DOHH2 (cell line): ENCODE results near the gene TP53I13.
"Not testable (repeated sequence)": the region's sequence is repeated elsewhere in the genome, so short reads cannot be mapped to it uniquely, and the experiment has no call there.

ENCODE experiments used
- EZH2phosphoT487 ChIP-seq: fragments of 200-600 bp; sonication (generic); IDR thresholded peaks from 2 replicates; pipeline ENCODE4 v1.6.1; 2017; ENCODE audit warnings: borderline replicate concordance, mild to moderate bottlenecking, antibody characterized with exemption, low read length, moderate library complexity, mixed read lengths
- TF ChIP-seq, protein P1 (sequence below): fragments of 200-600 bp; sonication (generic); IDR thresholded peaks from one replicate; pipeline ENCODE4 v1.5.1; 2014; ENCODE audit warnings: antibody characterized with exemption, mild to moderate bottlenecking, low read depth, low read length; ENCODE audit not compliant: poor library complexity, severe bottlenecking

- TF ChIP-seq EZH2phosphoT487: not testable (repeated sequence)
- TF ChIP-seq, protein P1, sequence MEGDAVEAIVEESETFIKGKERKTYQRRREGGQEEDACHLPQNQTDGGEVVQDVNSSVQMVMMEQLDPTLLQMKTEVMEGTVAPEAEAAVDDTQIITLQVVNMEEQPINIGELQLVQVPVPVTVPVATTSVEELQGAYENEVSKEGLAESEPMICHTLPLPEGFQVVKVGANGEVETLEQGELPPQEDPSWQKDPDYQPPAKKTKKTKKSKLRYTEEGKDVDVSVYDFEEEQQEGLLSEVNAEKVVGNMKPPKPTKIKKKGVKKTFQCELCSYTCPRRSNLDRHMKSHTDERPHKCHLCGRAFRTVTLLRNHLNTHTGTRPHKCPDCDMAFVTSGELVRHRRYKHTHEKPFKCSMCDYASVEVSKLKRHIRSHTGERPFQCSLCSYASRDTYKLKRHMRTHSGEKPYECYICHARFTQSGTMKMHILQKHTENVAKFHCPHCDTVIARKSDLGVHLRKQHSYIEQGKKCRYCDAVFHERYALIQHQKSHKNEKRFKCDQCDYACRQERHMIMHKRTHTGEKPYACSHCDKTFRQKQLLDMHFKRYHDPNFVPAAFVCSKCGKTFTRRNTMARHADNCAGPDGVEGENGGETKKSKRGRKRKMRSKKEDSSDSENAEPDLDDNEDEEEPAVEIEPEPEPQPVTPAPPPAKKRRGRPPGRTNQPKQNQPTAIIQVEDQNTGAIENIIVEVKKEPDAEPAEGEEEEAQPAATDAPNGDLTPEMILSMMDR: not testable (repeated sequence)
Observed at GRCh38 chr17:29558139-29558538, 10.4 kb upstream of the TP53I13 start.
